Mucosa of stomach (tissue), 1 donor: ENCODE results near the gene CERS1.

Experiments
- H3K27me3 ChIP-seq: one replicate; pipeline ENCODE4 v1.7.0; 2013; ENCODE audit warnings: mild to moderate bottlenecking, low read length; ENCODE audit not compliant: control insufficient read depth, insufficient read depth
- H3K36me3 ChIP-seq: one replicate; pipeline ENCODE4 v1.7.0; 2013; ENCODE audit warnings: low read length; ENCODE audit not compliant: control insufficient read depth, insufficient read depth
- H3K4me1 ChIP-seq: one replicate; pipeline ENCODE4 v1.7.0; 2013; ENCODE audit warnings: mild to moderate bottlenecking, low read length; ENCODE audit not compliant: control insufficient read depth, insufficient read depth
- H3K4me3 ChIP-seq: one replicate; pipeline ENCODE4 v1.7.0; 2013; ENCODE audit warnings: low read length
- H3K9ac ChIP-seq: one replicate; pipeline ENCODE4 v1.7.0; 2013; ENCODE audit warnings: mild to moderate bottlenecking, low read length, moderate library complexity
- H3K9me3 ChIP-seq: one replicate; pipeline ENCODE4 v1.7.0; 2013; ENCODE audit warnings: mild to moderate bottlenecking, low read length, moderate library complexity; ENCODE audit not compliant: control insufficient read depth
- donor health status: Pancreatic carcinoma.

Gene CERS1

GRCh38 chr19:18893587-18894253 is 2.2 kb downstream of the CERS1 start:
- Histone ChIP-seq H3K27me3 (peaks cover 39% of the 10 kb centered on the region), H3K4me1 (peaks cover 11% of the 10 kb centered on the region), H3K4me3 (no peak overlapping the region), H3K9ac (no peak overlapping the region), H3K9me3 (no peaks in the 10 kb centered on the region), H3K36me3 (no peaks in the 10 kb centered on the region)

DNA sequence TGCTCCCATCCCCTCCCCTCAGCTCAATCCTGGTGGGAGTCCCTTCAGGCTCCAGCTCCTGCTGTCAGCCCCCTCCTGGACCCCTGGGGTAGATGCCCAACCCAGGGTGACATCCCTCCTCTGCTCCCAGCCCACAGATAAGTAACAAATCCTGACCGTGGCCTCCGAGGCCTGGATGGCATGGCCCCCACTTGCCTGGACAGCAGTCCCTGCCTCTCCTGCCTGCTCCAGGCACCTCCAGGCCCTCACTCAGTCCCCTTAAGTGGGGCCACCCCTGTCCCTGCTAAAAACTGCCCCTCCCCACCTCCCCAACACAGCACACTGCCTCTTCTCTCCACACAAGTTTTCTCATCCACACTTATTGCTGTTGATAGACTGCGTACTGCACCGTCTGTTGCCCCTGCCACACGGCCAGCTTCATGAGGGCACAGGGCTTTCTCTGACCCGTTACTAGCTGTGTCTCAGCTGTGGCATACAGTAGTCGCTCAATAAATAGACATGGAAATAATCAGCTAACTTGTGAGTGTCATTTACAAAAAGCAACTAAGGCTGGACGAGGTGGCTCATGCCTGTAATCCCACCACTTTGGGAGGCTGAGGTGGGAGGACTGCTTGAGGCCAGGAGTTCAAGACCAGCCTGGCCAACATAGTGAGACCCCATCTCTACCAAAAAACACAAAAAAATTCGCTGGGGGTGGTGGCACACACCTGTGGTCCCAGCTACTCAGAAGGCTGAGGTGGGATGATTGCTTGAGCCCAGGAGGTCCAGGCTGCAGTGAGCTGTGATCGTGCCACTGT is 5.8 kb downstream of the CERS1 start:
- no peaks in the 10 kb centered on the region for H3K36me3 ChIP-seq
- H3K9ac ChIP-seq, result no peak overlapping the region
- H3K27me3 ChIP-seq, result peaks cover 21% of the 10 kb centered on the region
- H3K4me1 ChIP-seq, result peaks cover 5% of the 10 kb centered on the region
- H3K9me3 ChIP-seq, result no peaks in the 10 kb centered on the region
- H3K4me3 ChIP-seq, result no peak overlapping the region

- H3K9me3 ChIP-seq, result no peaks in the 10 kb centered on the region
- no peaks in the 10 kb centered on the region for H3K36me3 ChIP-seq
- no peak overlapping the region for H3K4me3 ChIP-seq
- no peak overlapping the region for H3K9ac ChIP-seq
- H3K4me1 ChIP-seq, result peaks cover 6% of the 10 kb centered on the region
- H3K27me3 ChIP-seq, result no peaks in the 10 kb centered on the region
Observed at GRCh38 chr19:18886972-18887371, 9.0 kb downstream of the CERS1 start.

GRCh38 chr19:18883526-18884304 is 12.2 kb downstream of the CERS1 start:
- Histone ChIP-seq H3K9ac (no peak overlapping the region), H3K4me3 (no peak overlapping the region), H3K36me3 (no peaks in the 10 kb centered on the region), H3K4me1 (peaks cover 11% of the 10 kb centered on the region), H3K9me3 (no peaks in the 10 kb centered on the region), H3K27me3 (no peaks in the 10 kb centered on the region)

GRCh38 chr19:18881491-18881890 is 14.5 kb downstream of the CERS1 start:
- Histone ChIP-seq H3K9me3 (no peaks in the 10 kb centered on the region), H3K4me1 (peaks cover 11% of the 10 kb centered on the region), H3K4me3 (no peak overlapping the region), H3K27me3 (no peaks in the 10 kb centered on the region), H3K9ac (no peak overlapping the region), H3K36me3 (no peaks in the 10 kb centered on the region)

GRCh38 chr19:18879579-18880373 is 16.2 kb downstream of the CERS1 start:
- no peaks in the 10 kb centered on the region for H3K36me3 ChIP-seq

GRCh38 chr19:18878858-18879578 is 16.9 kb downstream of the CERS1 start:
- H3K4me3 ChIP-seq, result no peak overlapping the region
- H3K9me3 ChIP-seq, result no peaks in the 10 kb centered on the region
- H3K27me3 ChIP-seq, result no peaks in the 10 kb centered on the region
- no peaks in the 10 kb centered on the region for H3K36me3 ChIP-seq
- no peak overlapping the region for H3K9ac ChIP-seq
- H3K4me1 ChIP-seq, result peaks cover 11% of the 10 kb centered on the region

More at GRCh38 chr19:18879579-18880373, 16.2 kb downstream of the CERS1 start:
- H3K27me3 ChIP-seq, result no peaks in the 10 kb centered on the region
- no peak overlapping the region for H3K9ac ChIP-seq
- H3K4me3 ChIP-seq, result no peak overlapping the region
- peaks cover 11% of the 10 kb centered on the region for H3K4me1 ChIP-seq
- H3K9me3 ChIP-seq, result no peaks in the 10 kb centered on the region

DNA sequence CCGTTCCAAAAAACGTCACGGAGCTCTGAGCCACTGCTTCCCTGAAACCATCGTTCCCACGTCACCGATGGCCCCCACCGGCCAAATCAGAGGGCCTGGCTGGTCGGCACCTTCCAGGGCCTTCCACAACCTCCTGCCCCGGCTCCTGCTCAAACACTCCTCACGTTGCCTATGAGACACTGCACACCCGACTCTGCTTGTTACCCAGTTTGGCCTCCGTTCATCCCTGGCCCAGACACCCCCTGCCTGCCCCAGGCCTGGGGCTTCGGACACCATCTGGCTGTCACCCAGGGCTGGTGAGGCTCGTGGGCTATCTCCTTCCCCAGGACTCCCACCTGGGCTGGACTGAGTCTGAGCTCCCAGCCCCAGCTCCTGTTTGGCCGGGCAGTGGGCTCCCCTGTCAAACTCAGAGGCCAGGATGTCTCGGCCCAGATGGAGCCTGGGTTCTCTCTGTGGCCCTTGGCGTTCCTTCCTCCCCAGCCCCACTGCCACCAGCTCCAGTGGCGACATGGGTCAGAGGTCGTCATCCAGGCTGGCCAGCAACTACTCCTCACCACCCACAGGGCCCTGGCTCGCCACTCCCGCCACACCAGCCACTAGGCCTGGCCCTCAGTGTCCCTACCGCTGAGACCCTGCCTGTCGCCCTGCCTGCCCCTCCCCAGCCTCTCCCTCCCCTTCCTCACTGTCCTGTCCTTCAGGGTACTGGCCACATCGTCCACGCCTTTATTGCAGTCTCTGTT is 17.7 kb downstream of the CERS1 start:
- Histone ChIP-seq H3K27me3 (no peaks in the 10 kb centered on the region), H3K4me3 (no peak overlapping the region), H3K36me3 (no peaks in the 10 kb centered on the region), H3K9ac (no peak overlapping the region), H3K9me3 (no peaks in the 10 kb centered on the region), H3K4me1 (peaks cover 5% of the 10 kb centered on the region)

- H3K4me1 ChIP-seq, result peaks cover 5% of the 10 kb centered on the region
- H3K4me3 ChIP-seq, result no peak overlapping the region
Observed at GRCh38 chr19:18876865-18877264, 19.1 kb downstream of the CERS1 start.

DNA sequence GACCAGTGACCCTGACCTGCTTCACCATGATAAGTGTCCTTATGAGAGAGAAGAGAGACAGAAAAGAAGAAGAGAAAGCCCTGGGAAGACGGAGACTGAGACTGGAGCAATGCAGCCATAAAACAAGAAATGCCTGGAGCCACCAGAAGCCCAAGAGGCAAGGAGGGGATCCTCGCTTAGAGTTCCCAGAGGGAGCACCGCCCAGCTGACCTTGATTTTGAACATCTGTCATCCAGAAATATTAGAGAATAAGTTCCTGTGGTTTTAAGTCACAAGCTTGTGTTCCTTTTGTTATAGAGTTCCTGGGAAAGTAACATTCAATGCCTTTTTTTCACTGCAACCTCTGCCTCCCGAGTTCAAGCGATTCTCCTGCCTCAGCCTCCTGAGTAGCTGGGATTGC is 20.2 kb downstream of the CERS1 start:
- Histone ChIP-seq H3K27me3 (no peaks in the 10 kb centered on the region), H3K36me3 (no peaks in the 10 kb centered on the region), H3K4me3 (no peak overlapping the region), H3K9ac (no peak overlapping the region), H3K4me1 (peaks cover 7% of the 10 kb centered on the region), H3K9me3 (no peaks in the 10 kb centered on the region)

More at GRCh38 chr19:18876865-18877264, 19.1 kb downstream of the CERS1 start:
- Histone ChIP-seq H3K27me3 (no peaks in the 10 kb centered on the region), H3K9me3 (no peaks in the 10 kb centered on the region), H3K9ac (no peak overlapping the region), H3K36me3 (no peaks in the 10 kb centered on the region)
